ENCODE data around the gene OR8B2. TPM values are rescaled to one million over a fixed set of nuclear protein-coding genes. Genes with fewer than 3 reads are reported as not detected.

OR8B2 gene
- total RNA-seq, 6 experiments from 2014 or later: not detected

- no peak for TF ChIP-seq CTCF (IDR thresholded peaks at IDR 0.05)
- H3K4me1 Mint-ChIP-seq (ENCODE audit: low read depth): no peaks in the 10 kb centered on the region
- H3K36me3 Mint-ChIP-seq (ENCODE audit: low read depth): no peaks in the 10 kb centered on the region
- H3K4me3 Mint-ChIP-seq: no peak overlapping the region
- H3K9me3 Mint-ChIP-seq: peaks cover 38% of the 10 kb centered on the region
- no peak for DNase-seq
- H3K27ac Mint-ChIP-seq: no peak overlapping the region
- no peaks in the 10 kb centered on the region for H3K27me3 Mint-ChIP-seq (ENCODE audit: insufficient read depth)
These were observed 40.0 kb downstream of the OR8B2 start for GRCh38 chr11:124344346-124344745.

- no peaks in the 10 kb centered on the region for H3K36me3 Mint-ChIP-seq (ENCODE audit: low read depth)
- peaks cover 33% of the 10 kb centered on the region for H3K9me3 Mint-ChIP-seq
- H3K4me3 Mint-ChIP-seq: no peak overlapping the region
- H3K27me3 Mint-ChIP-seq (ENCODE audit: insufficient read depth): no peaks in the 10 kb centered on the region
- H3K27ac Mint-ChIP-seq: no peak overlapping the region
- no peaks in the 10 kb centered on the region for H3K4me1 Mint-ChIP-seq (ENCODE audit: low read depth)
- TF ChIP-seq CTCF (IDR thresholded peaks at IDR 0.05): no peak
- DNase-seq: no peak
These were observed 44.2 kb downstream of the OR8B2 start for GRCh38 chr11:124340142-124340447.

- no peak overlapping the region for H3K4me3 Mint-ChIP-seq
- no peak overlapping the region for H3K27ac Mint-ChIP-seq
- peaks cover 32% of the 10 kb centered on the region for H3K9me3 Mint-ChIP-seq
- no peaks in the 10 kb centered on the region for H3K36me3 Mint-ChIP-seq (ENCODE audit: low read depth)
- TF ChIP-seq CTCF (IDR thresholded peaks at IDR 0.05): no peak
- no peaks in the 10 kb centered on the region for H3K27me3 Mint-ChIP-seq (ENCODE audit: insufficient read depth)
- no peak for DNase-seq
- H3K4me1 Mint-ChIP-seq (ENCODE audit: low read depth): no peaks in the 10 kb centered on the region
These were observed 44.7 kb downstream of the OR8B2 start for GRCh38 chr11:124339396-124340141.

Other genes starting within 250 kb of the OR8B2 start
- not detected for gene OR10D3, start 201.2 kb downstream of the OR8B2 start, total RNA-seq (2021; fragmentation: NEBNext Ultra II Directional; extraction: Animal tissue kit (Norgen Biotek cat#: 25700))
- gene OR8G1, start 143.4 kb downstream of the OR8B2 start, total RNA-seq (2021; fragmentation: NEBNext Ultra II Directional; extraction: Animal tissue kit (Norgen Biotek cat#: 25700)): not detected
- gene OR8G5, start 128.1 kb downstream of the OR8B2 start, total RNA-seq (2021; fragmentation: NEBNext Ultra II Directional; extraction: Animal tissue kit (Norgen Biotek cat#: 25700)): not detected
- gene OR8D1, start 70.5 kb downstream of the OR8B2 start, total RNA-seq (2021; fragmentation: NEBNext Ultra II Directional; extraction: Animal tissue kit (Norgen Biotek cat#: 25700)): not detected
- not detected for gene OR8D2, start 64.3 kb downstream of the OR8B2 start, total RNA-seq (2021; fragmentation: NEBNext Ultra II Directional; extraction: Animal tissue kit (Norgen Biotek cat#: 25700))
- gene OR8B3, start 14.5 kb upstream of the OR8B2 start, total RNA-seq (2021; fragmentation: NEBNext Ultra II Directional; extraction: Animal tissue kit (Norgen Biotek cat#: 25700)): not detected
- not detected for gene OR8B4, start 40.4 kb upstream of the OR8B2 start, total RNA-seq (2021; fragmentation: NEBNext Ultra II Directional; extraction: Animal tissue kit (Norgen Biotek cat#: 25700))
- not detected for gene OR8B8, start 61.2 kb upstream of the OR8B2 start, total RNA-seq (2021; fragmentation: NEBNext Ultra II Directional; extraction: Animal tissue kit (Norgen Biotek cat#: 25700))
- not detected for gene OR8B12, start 159.2 kb upstream of the OR8B2 start, total RNA-seq (2021; fragmentation: NEBNext Ultra II Directional; extraction: Animal tissue kit (Norgen Biotek cat#: 25700))
- not detected for gene OR8A1, start 185.5 kb upstream of the OR8B2 start, total RNA-seq (2021; fragmentation: NEBNext Ultra II Directional; extraction: Animal tissue kit (Norgen Biotek cat#: 25700))
- gene PANX3, start 226.9 kb upstream of the OR8B2 start, total RNA-seq (2021; fragmentation: NEBNext Ultra II Directional; extraction: Animal tissue kit (Norgen Biotek cat#: 25700)): not detected
- gene TBRG1, start 238.4 kb upstream of the OR8B2 start, total RNA-seq (2021; fragmentation: NEBNext Ultra II Directional; extraction: Animal tissue kit (Norgen Biotek cat#: 25700)): 10 to 100 TPM; 18.8 to 25.9 (median 24.1) TPM

All from HFFc6 (cell line).